ENCODE results near the gene IGSF21. TPM values are rescaled to one million over a fixed set of nuclear protein-coding genes. Genes with fewer than 3 reads are reported as not detected.

IGSF21 gene
- total and polyA plus RNA-seq, 2 of the 8 experiments (the other 6 are each of a cell fraction or from before 2014, with no cell fraction given): 22.5 to 28.5 TPM

- POLR2A ChIA-PET (ENCODE audit: partially characterized antibody): no interaction called here
Observed at GRCh38 chr1:18187054-18187453, 79.5 kb downstream of the IGSF21 start.

More at GRCh38 chr1:18187054-18187453, 79.5 kb downstream of the IGSF21 start:
- Histone ChIP-seq H2BK15ac (ENCODE audit: low read length) (no peak overlapping the region), H4K5ac (ENCODE audit: insufficient read length, low read depth, low read length) (no peak overlapping the region), H3K4ac (replicated peaks; ENCODE audit: insufficient read length, low read depth, low read length) (no peak overlapping the region), H2AK5ac (ENCODE audit: low read depth, low read length) (no peak overlapping the region), H3K79me2 (ENCODE audit: control insufficient read depth in 1 of 2, insufficient read depth in 2 of 2, low read length in 2 of 2) (no peaks in the 10 kb centered on the region), H4K91ac (replicated peaks; ENCODE audit: insufficient read length, low read length) (no peak overlapping the region), H2BK20ac (ENCODE audit: low read length) (no peak overlapping the region), H2BK5ac (ENCODE audit: low read depth, low read length) (no peak overlapping the region), H3K18ac (ENCODE audit: extremely low read depth, low read length) (no peak overlapping the region), H3K27me3 (replicated peaks in 1 of 4; ENCODE audit: control insufficient read depth in 3 of 4, extremely low read depth in 1 of 4, insufficient read depth in 3 of 4, low read length in 3 of 4) (no peaks in the 10 kb centered on the region), H3K36me3 (ENCODE audit: control insufficient read depth in 2 of 4, insufficient read depth in 4 of 4, low read length in 3 of 4) (no peaks in the 10 kb centered on the region), H3K4me3 (ENCODE audit: extremely low read depth in 1 of 4, insufficient read depth in 2 of 4, low read depth in 3 of 4, low read length in 4 of 4) (no peak overlapping the region), H4K8ac (ENCODE audit: extremely low read depth, insufficient read depth, low read length) (no peak overlapping the region), H2BK120ac (replicated peaks; ENCODE audit: low read depth, low read length) (no peak overlapping the region), H3K23me2 (ENCODE audit: low read depth, low read length) (peaks cover 2% of the 10 kb centered on the region; the same call in 1 of the 2 replicates), H2AFZ (ENCODE audit: low read length) (no peak overlapping the region), H3K9me3 (ENCODE audit: insufficient read depth in 2 of 2, low read depth in 1 of 2, low read length in 1 of 2) (0 out of 4 replicates have a peak, but pooled peaks cover 0 to 3% of the 10 kb centered on the region in 2 experiments), H3K27ac (ENCODE audit: low read depth, low read length) (no peak overlapping the region), H3K79me1 (ENCODE audit: low read depth, low read length) (0 out of 2 replicates have a peak, but pooled peaks cover 3% of the 10 kb centered on the region), H4K20me1 (replicated peaks in 1 of 2; ENCODE audit: control insufficient read depth in 1 of 2, insufficient read depth in 2 of 2, low read length in 2 of 2) (no peaks in the 10 kb centered on the region), H3K4me2 (ENCODE audit: insufficient read depth in 1 of 2, low read depth in 2 of 2, low read length in 2 of 2) (no peak overlapping the region), H3K9ac (replicated peaks in 1 of 4; ENCODE audit: extremely low read depth in 1 of 4, low read depth in 3 of 4, low read length in 3 of 4) (no peak overlapping the region), H2BK12ac (ENCODE audit: low read depth, low read length) (no peak overlapping the region), H3K23ac (ENCODE audit: insufficient read length) (no peak overlapping the region), H3K56ac (replicated peaks; ENCODE audit: insufficient read length, low read depth, low read length) (no peak overlapping the region), H3K4me1 (replicated peaks in 1 of 4; ENCODE audit: control insufficient read depth in 3 of 4, insufficient read depth in 4 of 4, low read length in 3 of 4) (peaks cover 0 to 6% (median 3%) of the 10 kb centered on the region in 4 experiments; a peak in 3 of 7 replicates), H3K14ac (ENCODE audit: insufficient read length) (no peak overlapping the region)
- DNase-seq (ENCODE audit: low read depth in 1 of 2, low spot score in 2 of 2) (no peak), FAIRE-seq (no peak)
- TF ChIP-seq RBBP5 (IDR thresholded peaks at IDR 0.05; ENCODE audit: borderline replicate concordance, low read depth, low read length) (no peak), CEBPB (IDR thresholded peaks at IDR 0.05; ENCODE audit: low read depth, low read length) (no peak), NANOG (IDR thresholded peaks at IDR 0.05; ENCODE audit: insufficient read depth, low read depth, low read length, poor library complexity, severe bottlenecking) (no peak), NRF1 (IDR thresholded peaks at IDR 0.05; ENCODE audit: low read depth, low read length) (no peak), TAF1 (IDR thresholded peaks at IDR 0.05; ENCODE audit: low read depth, low read length) (no peak), POLR2AphosphoS5 (IDR thresholded peaks at IDR 0.05; ENCODE audit: low read depth, low read length) (no peak), KDM4A (IDR thresholded peaks at IDR 0.05; ENCODE audit: low read depth, low read length, severe bottlenecking) (no peak), CTCF (IDR thresholded peaks at IDR 0.05; ENCODE audit: control extremely low read depth in 1 of 3, insufficient read depth in 1 of 3, low read depth in 1 of 3, low read length in 3 of 3) (no peak)
- CTCF ChIA-PET (ENCODE audit: partially characterized antibody): interaction anchor here (0.7 kb wide), 1 partner anchor 253 kb away, joined by 3 read pairs; no protein-coding TSS in a partner anchor
- WGBS, 2 experiments (ENCODE audit: extremely low coverage in 1 of 2, insufficient coverage in 1 of 2, insufficient read length in 1 of 2, insufficient replicate concordance in 2 of 2, low coverage in 1 of 2, low lambda C conversion rate in 2 of 2, missing lambda C conversion rate in 1 of 2): 88% methylated on average over 5 of the region's 5 CpGs; no CpG with 5 or more reads in 1 of the 2 experiments
